IPS DF 6.9 (cell line): ENCODE results near the gene MARCHF3.

Experiments
- DNase-seq: peaks from one replicate; pipeline ENCODE4 v3.0.0-alpha.2; 2013; ENCODE audit warnings: low read depth, low spot score
- H3K27ac ChIP-seq: one replicate; pipeline ENCODE4 v1.5.1; 2013; ENCODE audit warnings: low read length, control low read depth
- H3K27me3 ChIP-seq: 2 replicates; pipeline ENCODE4 v1.6.1; 2013; ENCODE audit warnings: mild to moderate bottlenecking, low read length; ENCODE audit not compliant: control insufficient read depth, insufficient read depth
- H3K36me3 ChIP-seq: 2 replicates; pipeline ENCODE4 v1.6.1; 2013; ENCODE audit warnings: low read length; ENCODE audit not compliant: control insufficient read depth, insufficient read depth
- H3K4me1 ChIP-seq: 2 replicates; pipeline ENCODE4 v1.6.1; 2013; ENCODE audit warnings: low read length; ENCODE audit not compliant: control insufficient read depth, insufficient read depth
- H3K4me3 ChIP-seq: 2 replicates; pipeline ENCODE4 v1.5.1; 2013; ENCODE audit warnings: mild to moderate bottlenecking, low read length
- H3K9me3 ChIP-seq: 2 replicates; pipeline ENCODE4 v1.6.1; 2013; ENCODE audit warnings: low read length, inconsistent platforms; ENCODE audit not compliant: control insufficient read depth, insufficient read depth
- WGBS: extraction: QIAGEN DNeasy Blood & Tissue Kit; methylation state at CpG from one replicate; pipeline ENCODE4 v1.1.7; 2013; ENCODE audit warnings: mixed read lengths, missing lambda C conversion rate; ENCODE audit not compliant: insufficient read length, insufficient coverage; 5-methylcytosine and 5-hydroxymethylcytosine counted together

MARCHF3 gene

DNA sequence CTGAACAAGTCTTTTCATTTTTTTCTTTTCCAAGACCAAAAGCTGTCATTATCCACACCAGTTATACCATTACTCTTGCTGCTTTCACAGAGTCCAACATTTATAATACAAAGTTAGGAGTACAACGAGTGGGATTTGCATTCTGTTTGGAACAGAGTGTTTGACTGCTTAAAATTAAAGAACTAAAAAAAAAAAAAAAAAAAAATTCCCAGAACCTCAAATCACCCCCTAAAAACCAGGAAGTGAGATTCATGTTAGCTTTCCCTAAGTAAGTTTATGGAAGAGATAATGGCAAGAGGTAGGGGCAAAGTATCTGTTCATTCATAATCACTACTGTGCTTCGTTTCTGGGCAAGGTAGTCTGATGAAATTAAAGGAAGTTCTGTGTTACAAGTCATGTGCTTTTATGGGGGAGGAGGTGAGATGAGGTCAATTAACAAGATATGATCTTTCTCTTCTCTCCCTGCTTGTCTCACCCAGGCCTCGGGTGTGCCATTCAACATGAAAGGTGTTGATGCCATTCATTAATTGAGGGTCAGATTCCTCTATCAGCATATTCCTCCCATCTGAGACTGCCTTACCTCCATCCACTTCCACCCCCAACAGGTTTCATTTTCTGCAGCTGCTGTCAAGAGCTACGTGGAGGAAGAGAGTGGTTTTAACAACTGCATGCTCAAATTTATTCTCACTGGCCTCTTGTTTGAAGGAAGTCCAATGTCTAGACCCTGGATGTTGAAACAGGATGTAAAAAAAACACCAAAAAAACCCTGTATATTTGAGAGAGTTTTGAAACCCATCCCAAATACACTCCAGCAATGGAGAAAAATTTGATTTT, 58.1 kb downstream of the MARCHF3 start:
- H3K27ac ChIP-seq: no peak overlapping the region

DNA sequence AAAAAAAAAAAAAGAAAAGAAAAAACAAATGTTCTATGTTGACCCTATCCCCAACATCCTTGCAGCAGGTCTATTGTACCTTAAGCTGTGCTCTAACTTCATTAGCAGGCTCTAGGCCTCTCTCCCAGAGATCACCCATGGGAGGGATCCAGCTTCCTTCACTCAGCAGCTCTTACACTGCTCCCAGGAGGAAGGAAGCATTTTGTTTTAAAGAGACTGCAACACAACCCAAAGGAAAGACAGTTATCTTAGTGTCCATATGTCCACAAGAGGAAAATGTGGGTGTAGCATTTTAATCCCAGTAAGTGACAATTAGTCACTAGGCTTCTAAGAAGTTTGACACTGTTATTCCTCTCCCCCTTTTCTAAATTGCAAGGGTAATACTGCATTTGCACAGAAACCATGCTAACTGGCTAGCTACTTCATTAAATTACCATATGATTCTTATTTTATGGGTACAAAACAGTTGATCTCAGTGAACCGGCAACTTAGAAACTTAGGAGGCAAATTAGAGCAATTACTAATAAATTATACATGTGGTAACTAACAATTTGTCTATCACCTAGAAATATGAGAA, 58.8 kb downstream of the MARCHF3 start:
- Histone ChIP-seq H3K27me3 (no peaks in the 10 kb centered on the region), H3K9me3 (no peaks in the 10 kb centered on the region), H3K27ac (no peak overlapping the region), H3K4me3 (no peak overlapping the region), H3K4me1 (peaks cover 2% of the 10 kb centered on the region; the same call in 1 of the 2 replicates), H3K36me3 (no peaks in the 10 kb centered on the region)
- WGBS: no CpG with 5 or more reads among the region's 1 CpG
- DNase-seq: no peak

More for the DNA sequence above, 58.1 kb downstream of the MARCHF3 start:
- Histone ChIP-seq H3K4me3 (no peak overlapping the region), H3K36me3 (no peaks in the 10 kb centered on the region), H3K9me3 (no peaks in the 10 kb centered on the region), H3K27me3 (no peaks in the 10 kb centered on the region), H3K4me1 (peaks cover 3% of the 10 kb centered on the region; the same call in 1 of the 2 replicates)
- no peak for DNase-seq
- WGBS: no CpG with 5 or more reads among the region's 4 CpGs

DNA sequence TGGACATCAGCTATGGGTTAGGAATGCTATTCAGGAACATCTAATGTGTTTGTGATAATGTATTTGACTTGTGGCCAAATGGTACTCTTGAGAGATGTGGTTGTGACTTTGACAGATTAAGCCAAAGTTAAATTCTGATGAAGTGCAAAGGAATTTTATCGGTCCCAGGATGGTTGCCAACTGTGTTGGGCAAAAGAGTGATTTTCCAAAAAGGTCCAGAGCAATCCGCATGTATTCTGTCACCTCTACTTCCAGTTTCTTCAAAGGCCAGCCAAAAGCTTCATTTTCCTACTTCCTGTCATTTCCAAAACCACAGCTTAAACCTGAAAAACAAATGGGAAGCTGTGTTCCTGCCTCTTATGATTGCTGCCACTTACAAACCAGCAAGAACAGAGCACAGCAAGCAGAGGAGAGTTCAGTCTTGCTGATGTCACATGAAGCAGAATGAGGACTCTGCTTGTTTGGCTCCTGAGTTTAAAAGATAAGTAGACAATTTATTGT, 59.8 kb downstream of the MARCHF3 start:
- no CpG with 5 or more reads among the region's 2 CpGs for WGBS
- H3K4me3 ChIP-seq: no peak overlapping the region
- no peak overlapping the region for H3K27ac ChIP-seq
- peaks cover 2% of the 10 kb centered on the region; the same call in 1 of the 2 replicates for H3K4me1 ChIP-seq
- no peaks in the 10 kb centered on the region for H3K36me3 ChIP-seq
- DNase-seq: no peak
- no peaks in the 10 kb centered on the region for H3K27me3 ChIP-seq
- no peaks in the 10 kb centered on the region for H3K9me3 ChIP-seq

DNA sequence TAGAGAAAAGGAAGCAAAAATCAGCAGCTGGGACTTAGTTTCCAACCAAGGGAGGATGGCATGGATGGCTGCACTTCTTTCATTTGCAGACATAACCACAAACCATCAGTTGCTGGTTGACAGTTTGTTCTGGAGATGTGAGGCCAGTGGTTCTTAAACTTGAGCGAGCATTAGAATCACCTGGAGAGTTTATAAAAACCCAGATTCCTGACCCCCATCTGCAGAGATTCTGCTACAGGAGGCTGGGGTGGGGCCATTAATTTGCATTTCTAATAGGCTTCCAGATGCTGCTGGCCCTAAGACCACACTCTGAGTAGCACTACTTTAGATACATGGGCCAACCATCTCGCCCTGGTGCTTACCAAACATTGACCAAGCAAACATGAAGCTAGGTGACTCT, 60.8 kb downstream of the MARCHF3 start:
- Histone ChIP-seq H3K4me1 (peaks cover 2% of the 10 kb centered on the region; the same call in 1 of the 2 replicates), H3K4me3 (no peak overlapping the region), H3K27ac (no peak overlapping the region), H3K9me3 (no peaks in the 10 kb centered on the region), H3K27me3 (no peaks in the 10 kb centered on the region), H3K36me3 (no peaks in the 10 kb centered on the region)
- WGBS: no CpG with 5 or more reads among the region's 2 CpGs
- no peak for DNase-seq

GRCh38 chr5:126967808-126968466, 62.4 kb downstream of the MARCHF3 start:
- no CpG with 5 or more reads among the region's 2 CpGs for WGBS

DNA sequence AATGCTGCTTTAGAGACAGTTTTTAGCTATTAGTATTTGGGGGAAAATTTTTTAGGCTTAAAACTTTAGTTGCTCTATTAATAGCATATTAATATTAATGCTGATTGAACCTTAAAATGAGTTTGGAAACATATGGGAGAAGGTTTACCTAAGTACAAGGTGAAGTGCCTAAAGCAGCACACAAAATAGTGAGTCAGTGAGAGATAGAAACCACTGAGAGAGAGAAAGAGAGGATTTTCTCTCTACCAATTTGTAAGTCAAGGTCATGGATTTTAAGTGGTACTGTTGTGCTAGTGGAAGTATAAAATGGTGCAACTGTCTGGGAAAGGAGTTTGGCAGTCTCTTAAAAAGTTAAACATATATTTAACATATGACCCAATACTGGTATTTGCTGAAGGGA, 64.9 kb downstream of the MARCHF3 start:
- Histone ChIP-seq H3K27ac (no peak overlapping the region), H3K4me3 (no peak overlapping the region), H3K36me3 (no peaks in the 10 kb centered on the region), H3K4me1 (no peaks in the 10 kb centered on the region; the same call in 1 of the 2 replicates), H3K9me3 (no peaks in the 10 kb centered on the region), H3K27me3 (no peaks in the 10 kb centered on the region)
- DNase-seq: no peak

More at GRCh38 chr5:126967808-126968466, 62.4 kb downstream of the MARCHF3 start:
- H3K4me3 ChIP-seq: no peak overlapping the region
- H3K9me3 ChIP-seq: no peaks in the 10 kb centered on the region
- H3K27ac ChIP-seq: no peak overlapping the region
- no peaks in the 10 kb centered on the region for H3K36me3 ChIP-seq
- H3K27me3 ChIP-seq: no peaks in the 10 kb centered on the region
- DNase-seq: no peak
- peaks cover 2% of the 10 kb centered on the region; the same call in 1 of the 2 replicates for H3K4me1 ChIP-seq

DNA sequence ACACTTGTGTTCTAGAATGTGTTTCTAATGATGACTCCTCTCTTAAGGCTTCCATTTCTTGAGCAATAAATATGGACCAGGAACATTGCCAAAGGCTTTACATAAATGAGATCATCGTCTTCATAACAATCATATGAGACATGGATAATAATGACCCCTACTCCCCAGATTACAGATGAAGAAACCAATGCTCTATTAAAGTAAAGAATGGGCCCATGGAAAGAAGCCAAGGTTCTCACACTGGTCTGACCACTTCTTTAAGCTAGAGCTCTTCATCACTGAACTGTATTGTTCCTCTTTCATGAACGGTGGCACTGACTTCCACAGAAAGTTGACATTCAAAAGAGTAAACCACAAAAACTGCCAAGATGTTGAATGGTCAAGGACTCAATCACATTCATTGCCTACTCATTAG, 65.3 kb downstream of the MARCHF3 start:
- no CpG with 5 or more reads among the region's 2 CpGs for WGBS
- H3K27ac ChIP-seq: no peak overlapping the region

GRCh38 chr5:126963822-126964375, 66.5 kb downstream of the MARCHF3 start:
- no peaks in the 10 kb centered on the region for H3K27me3 ChIP-seq
- H3K9me3 ChIP-seq: no peaks in the 10 kb centered on the region
- H3K27ac ChIP-seq: no peak overlapping the region
- H3K36me3 ChIP-seq: no peaks in the 10 kb centered on the region
- no peak overlapping the region for H3K4me3 ChIP-seq
- H3K4me1 ChIP-seq: no peaks in the 10 kb centered on the region; the same call in 1 of the 2 replicates
- DNase-seq: no peak
- no CpG with 5 or more reads among the region's 2 CpGs for WGBS

More for the DNA sequence above, 65.3 kb downstream of the MARCHF3 start:
- no peak for DNase-seq
- H3K36me3 ChIP-seq: no peaks in the 10 kb centered on the region
- H3K9me3 ChIP-seq: no peaks in the 10 kb centered on the region
- H3K4me1 ChIP-seq: no peaks in the 10 kb centered on the region; the same call in 1 of the 2 replicates
- no peak overlapping the region for H3K4me3 ChIP-seq
- no peaks in the 10 kb centered on the region for H3K27me3 ChIP-seq

DNA sequence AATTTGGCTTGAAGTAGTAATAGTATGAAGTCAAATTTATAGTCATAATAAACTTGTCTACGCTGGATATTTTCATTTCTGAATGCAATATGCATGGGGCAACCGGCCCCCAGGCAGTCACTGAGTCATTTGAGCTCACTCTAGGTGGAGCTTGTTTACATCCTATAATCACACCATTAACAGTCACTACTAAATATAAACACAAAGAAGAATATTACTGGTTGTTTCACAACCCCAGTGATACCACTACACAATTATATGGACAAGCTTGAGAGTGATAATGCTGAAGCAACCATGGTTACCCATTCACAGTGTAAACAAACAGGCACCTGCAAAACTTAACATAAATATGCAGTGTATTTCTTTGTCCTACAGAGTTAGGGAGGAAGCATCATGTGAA, 68.7 kb downstream of the MARCHF3 start:
- no peak overlapping the region for H3K4me3 ChIP-seq
- no peak for DNase-seq
- no peaks in the 10 kb centered on the region; the same call in 1 of the 2 replicates for H3K4me1 ChIP-seq
- no peaks in the 10 kb centered on the region for H3K36me3 ChIP-seq
- H3K27ac ChIP-seq: no peak overlapping the region
- H3K9me3 ChIP-seq: no peaks in the 10 kb centered on the region
- no peaks in the 10 kb centered on the region for H3K27me3 ChIP-seq
- no CpG with 5 or more reads among the region's 2 CpGs for WGBS

DNA sequence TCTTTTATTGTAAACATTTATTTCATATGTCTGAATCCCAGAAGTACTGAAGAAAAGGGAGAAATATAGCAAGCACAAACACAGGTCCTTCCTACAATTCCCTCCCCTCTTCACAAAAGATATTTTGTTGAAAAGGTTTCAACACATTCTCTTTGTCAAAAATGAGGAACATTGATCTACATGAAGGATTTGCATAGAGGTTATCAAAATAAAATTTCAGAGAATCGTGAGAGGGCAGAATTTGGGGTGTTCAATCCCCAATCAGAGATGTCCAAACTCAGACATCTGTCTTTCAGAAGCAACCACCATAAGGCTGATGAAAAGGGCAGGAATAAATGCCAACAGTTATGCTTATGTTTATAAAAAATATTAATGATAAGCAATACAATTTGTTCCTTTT, 69.2 kb downstream of the MARCHF3 start:
- no peak for DNase-seq

More for the DNA sequence above, 69.2 kb downstream of the MARCHF3 start:
- WGBS: no CpG with 5 or more reads among the region's 1 CpG
- H3K27me3 ChIP-seq: no peaks in the 10 kb centered on the region
- H3K4me3 ChIP-seq: no peak overlapping the region
- no peaks in the 10 kb centered on the region for H3K9me3 ChIP-seq
- H3K27ac ChIP-seq: no peak overlapping the region
- no peaks in the 10 kb centered on the region for H3K36me3 ChIP-seq
- H3K4me1 ChIP-seq: no peaks in the 10 kb centered on the region; the same call in 1 of the 2 replicates
